Epithelial cell of esophagus (primary cell): ENCODE results near the gene CD151.
A peak's percentile ranks its signal among the peaks of the same experiment; 100 is the strongest.

Source experiments
- DNase-seq: peaks from one replicate; pipeline ENCODE4 v3.0.0; 2010; ENCODE audit warnings: low read depth
- H3K4me3 ChIP-seq: 2 replicates; pipeline ENCODE4 v1.5.1; 2011; ENCODE audit warnings: mild to moderate bottlenecking, low read length, control low read depth
- TF ChIP-seq, protein P1 (sequence below): IDR thresholded peaks from 2 replicates; pipeline ENCODE4 v1.5.1; 2011; ENCODE audit warnings: low read depth, mild to moderate bottlenecking, low read length, control low read depth, inconsistent platforms; ENCODE audit not compliant: insufficient read depth; ENCODE audit errors: missing control alignments

The CD151 gene

GRCh38 chr11:841981-842369 is 9.2 kb downstream of the CD151 start:
- TF ChIP-seq, protein P1, sequence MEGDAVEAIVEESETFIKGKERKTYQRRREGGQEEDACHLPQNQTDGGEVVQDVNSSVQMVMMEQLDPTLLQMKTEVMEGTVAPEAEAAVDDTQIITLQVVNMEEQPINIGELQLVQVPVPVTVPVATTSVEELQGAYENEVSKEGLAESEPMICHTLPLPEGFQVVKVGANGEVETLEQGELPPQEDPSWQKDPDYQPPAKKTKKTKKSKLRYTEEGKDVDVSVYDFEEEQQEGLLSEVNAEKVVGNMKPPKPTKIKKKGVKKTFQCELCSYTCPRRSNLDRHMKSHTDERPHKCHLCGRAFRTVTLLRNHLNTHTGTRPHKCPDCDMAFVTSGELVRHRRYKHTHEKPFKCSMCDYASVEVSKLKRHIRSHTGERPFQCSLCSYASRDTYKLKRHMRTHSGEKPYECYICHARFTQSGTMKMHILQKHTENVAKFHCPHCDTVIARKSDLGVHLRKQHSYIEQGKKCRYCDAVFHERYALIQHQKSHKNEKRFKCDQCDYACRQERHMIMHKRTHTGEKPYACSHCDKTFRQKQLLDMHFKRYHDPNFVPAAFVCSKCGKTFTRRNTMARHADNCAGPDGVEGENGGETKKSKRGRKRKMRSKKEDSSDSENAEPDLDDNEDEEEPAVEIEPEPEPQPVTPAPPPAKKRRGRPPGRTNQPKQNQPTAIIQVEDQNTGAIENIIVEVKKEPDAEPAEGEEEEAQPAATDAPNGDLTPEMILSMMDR: no peak
- H3K4me3 ChIP-seq: peak overlapping the region; percentile 89
- no peak for DNase-seq

- TF ChIP-seq, protein P1: no peak
- H3K4me3 ChIP-seq: peak within 1 kb of the TSS; percentile 89
- peak; percentile 94 for DNase-seq
These were observed 9.7 kb downstream of the CD151 start, which contains the start of the genes POLR2L and TSPAN4 for GRCh38 chr11:842370-843002. Gene POLR2L (minus strand): TSS chr11:842529. CDS start chr11:842508, 21 bp downstream. Gene TSPAN4 (plus strand): TSS chr11:842852. CDS start chr11:850305, 7,453 bp downstream.

DNA sequence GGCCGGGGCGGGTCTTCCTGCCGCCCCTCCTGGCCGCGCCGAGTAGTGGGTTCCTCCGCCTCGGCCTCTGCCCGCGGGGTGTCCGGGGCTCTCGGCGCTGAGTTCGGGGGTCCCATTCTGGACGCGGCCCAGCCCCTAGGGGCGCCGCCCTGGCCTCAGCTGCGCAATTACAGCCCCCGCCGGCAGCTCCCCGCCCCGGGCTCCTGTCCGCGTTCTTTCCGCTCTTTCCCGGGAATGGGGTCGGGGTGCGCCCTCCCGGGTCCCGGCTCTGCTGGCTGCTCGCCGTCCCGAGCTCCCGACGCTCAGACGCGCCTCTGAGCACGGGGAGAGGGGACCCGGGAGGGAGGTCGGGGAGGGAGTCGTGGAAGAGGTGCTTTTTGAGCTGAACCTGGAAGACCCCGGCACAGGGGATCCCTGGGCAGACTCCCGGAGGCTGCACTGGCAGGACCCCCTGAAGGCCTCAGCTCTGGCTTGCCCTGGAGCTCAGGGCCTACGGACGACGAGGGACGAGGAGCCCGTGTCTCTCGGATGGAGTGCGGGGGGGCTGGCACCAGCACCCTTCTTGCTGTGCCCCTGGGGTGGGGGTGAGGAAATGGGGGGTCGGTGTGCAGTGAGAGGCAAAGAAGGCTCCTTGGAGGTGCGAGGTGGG is 10.5 kb downstream of the CD151 start:
- H3K4me3 ChIP-seq: peak overlapping the region; percentile 89
- TF ChIP-seq, protein P1: no peak
- DNase-seq: no peak

GRCh38 chr11:843818-844692 is 11.3 kb downstream of the CD151 start:
- peak; percentile 71 for DNase-seq
- peak overlapping the region; percentile 89 for H3K4me3 ChIP-seq
- TF ChIP-seq, protein P1: peak; percentile 11

DNA sequence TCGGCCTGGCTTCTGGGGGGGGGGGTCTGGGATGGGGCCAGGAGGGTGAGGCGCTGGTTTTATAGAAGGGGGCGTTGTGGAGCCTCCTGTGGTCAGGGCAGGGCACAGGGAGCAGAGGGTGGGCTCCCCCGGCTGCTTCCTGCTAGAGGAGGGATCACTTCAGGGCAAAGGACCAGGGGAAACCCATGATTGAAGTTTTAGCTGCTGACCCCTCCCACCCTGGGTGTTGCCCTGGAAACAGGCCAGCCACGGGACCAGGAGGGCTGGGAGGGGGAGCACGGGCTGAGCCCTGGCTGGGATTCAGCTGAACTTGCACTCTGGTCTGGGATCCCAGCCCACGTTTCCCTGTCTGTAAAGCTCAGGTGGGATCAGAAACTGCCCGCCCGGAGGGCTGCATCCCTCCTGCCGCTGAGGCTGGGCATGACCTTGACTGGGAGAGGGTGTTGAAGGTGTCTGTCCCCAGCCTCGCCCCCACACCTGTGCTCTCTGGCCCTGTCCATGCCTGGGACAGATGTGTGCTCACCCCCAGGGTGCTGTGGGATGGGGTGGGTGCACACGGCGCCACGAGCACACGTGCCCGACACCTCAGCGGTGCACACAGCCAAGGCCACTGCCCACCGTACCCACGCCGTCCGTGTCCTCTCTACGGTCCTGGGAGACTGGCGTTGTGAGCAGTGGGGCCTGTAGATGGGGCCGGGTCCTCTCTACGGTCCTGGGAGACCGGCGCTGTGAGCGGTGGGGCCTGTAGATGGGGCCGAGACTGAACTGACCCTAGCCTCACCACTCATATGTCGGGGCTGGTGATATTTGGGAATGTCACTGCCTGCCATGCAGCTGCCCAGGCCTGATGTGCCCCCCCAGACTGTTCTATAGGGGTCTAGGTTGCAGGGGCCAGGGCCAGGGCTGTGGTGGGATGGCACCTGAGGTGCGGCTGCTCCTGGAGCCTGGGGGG is 12.2 kb downstream of the CD151 start:
- TF ChIP-seq, protein P1: no peak
- DNase-seq: peak; percentile 29
- peak overlapping the region; percentile 16 for H3K4me3 ChIP-seq
